Smooth muscle cell (in vitro differentiated cells): ENCODE results near the gene LUC7L3. TPM values are rescaled to one million over a fixed set of nuclear protein-coding genes. Genes with fewer than 3 reads are reported as not detected.

Source experiments
- DNase-seq: peaks from one replicate; lab custom pipeline; 2025; ENCODE audit not compliant: unreplicated experiment; lab: John Stamatoyannopoulos, UW
- H2AFZ ChIP-seq: fragments of 200-600 bp; sonication (generic); 2 replicates; pipeline ENCODE4 v1.6.0; 2016; ENCODE audit warnings: antibody characterized with exemption, low read depth, mild to moderate bottlenecking
- H3F3A ChIP-seq: fragments of 200-600 bp; sonication (generic); 2 replicates; pipeline ENCODE4 v1.6.0; 2017; ENCODE audit warnings: antibody characterized with exemption, low read depth
- H3K27ac ChIP-seq: fragments of 200-600 bp; sonication (generic); 2 replicates; pipeline ENCODE4 v1.5.1; 2016; ENCODE audit warnings: low read depth, mild to moderate bottlenecking
- H3K27me3 ChIP-seq: fragments of 200-600 bp; sonication (generic); 2 replicates; pipeline ENCODE4 v1.6.1; 2016; ENCODE audit warnings: low read depth, mild to moderate bottlenecking
- H3K36me3 ChIP-seq: fragments of 200-600 bp; sonication (generic); 2 replicates; pipeline ENCODE4 v1.5.1; 2016; ENCODE audit warnings: low read depth
- H3K4me1 ChIP-seq: fragments of 200-600 bp; sonication (generic); 2 replicates; pipeline ENCODE4 v1.5.1; 2016; ENCODE audit warnings: low read depth
- H3K4me2 ChIP-seq: fragments of 200-600 bp; sonication (generic); 2 replicates; pipeline ENCODE4 v1.6.0; 2016; ENCODE audit warnings: mild to moderate bottlenecking
- H3K4me3 ChIP-seq: fragments of 200-600 bp; sonication (generic); 2 replicates; pipeline ENCODE4 v1.5.1; 2016; ENCODE audit warnings: mild to moderate bottlenecking
- H3K79me2 ChIP-seq: fragments of 200-600 bp; sonication (generic); 2 replicates; pipeline ENCODE4 v1.6.0; 2016; ENCODE audit warnings: low read depth, mild to moderate bottlenecking
- H3K9ac ChIP-seq: fragments of 200-600 bp; sonication (generic); 2 replicates; pipeline ENCODE4 v1.6.0; 2016; ENCODE audit warnings: low read depth
- H3K9me3 ChIP-seq: fragments of 200-600 bp; sonication (generic); replicated peaks from 2 replicates; pipeline ENCODE4 v1.5.1; 2016; ENCODE audit warnings: low read depth
- H4K20me1 ChIP-seq: fragments of 200-600 bp; sonication (generic); 2 replicates; pipeline ENCODE4 v1.6.0; 2016; ENCODE audit warnings: low read depth
- WGBS: methylation state at CpG from one replicate; pipeline ENCODE4 v1.1.7; 2016; ENCODE audit warnings: low lambda C conversion rate; 5-methylcytosine and 5-hydroxymethylcytosine counted together
- polyA plus RNA-seq: library from polyadenylated mRNA; unstranded; fragments of >200 nt; fragmentation: Nextera tagmentation; extraction: Ambion mirVana; gene quantifications from 2 replicates; pipeline ENCODE4 v1.2.1, GENCODE V29; 2016
- total RNA-seq: library from RNA; depleted of rRNA; stranded (reverse); fragments of >200 nt; gene quantifications from 2 replicates; pipeline ENCODE4 v1.2.3, GENCODE V29; 2014
- TF ChIP-seq, protein P1 (sequence below): fragments of 200-600 bp; sonication (generic); IDR thresholded peaks from 2 replicates; pipeline ENCODE4 v1.5.1; 2017; ENCODE audit warnings: borderline replicate concordance, mild to moderate bottlenecking, antibody characterized with exemption; ENCODE audit not compliant: insufficient read depth, poor library complexity, severe bottlenecking

LUC7L3 gene
- total and polyA plus RNA-seq, 2 experiments from 2014 or later: 75.9 to 77.8 TPM

GRCh38 chr17:50768346-50768761 lies 49.0 kb downstream of the LUC7L3 start:
- Histone ChIP-seq H3K79me2 (no peaks in the 10 kb centered on the region), H3K9me3 (no peaks in the 10 kb centered on the region), H3K27me3 (no peaks in the 10 kb centered on the region), H3K4me3 (no peak overlapping the region), H3K36me3 (no peaks in the 10 kb centered on the region), H3F3A (no peaks in the 10 kb centered on the region), H3K27ac (no peak overlapping the region), H3K4me2 (no peak overlapping the region), H3K4me1 (no peaks in the 10 kb centered on the region), H2AFZ (no peak overlapping the region), H4K20me1 (no peaks in the 10 kb centered on the region), H3K9ac (no peak overlapping the region)
- 80% methylated on average over 7 of the region's 7 CpGs for WGBS
- no peak for DNase-seq
- TF ChIP-seq, protein P1, sequence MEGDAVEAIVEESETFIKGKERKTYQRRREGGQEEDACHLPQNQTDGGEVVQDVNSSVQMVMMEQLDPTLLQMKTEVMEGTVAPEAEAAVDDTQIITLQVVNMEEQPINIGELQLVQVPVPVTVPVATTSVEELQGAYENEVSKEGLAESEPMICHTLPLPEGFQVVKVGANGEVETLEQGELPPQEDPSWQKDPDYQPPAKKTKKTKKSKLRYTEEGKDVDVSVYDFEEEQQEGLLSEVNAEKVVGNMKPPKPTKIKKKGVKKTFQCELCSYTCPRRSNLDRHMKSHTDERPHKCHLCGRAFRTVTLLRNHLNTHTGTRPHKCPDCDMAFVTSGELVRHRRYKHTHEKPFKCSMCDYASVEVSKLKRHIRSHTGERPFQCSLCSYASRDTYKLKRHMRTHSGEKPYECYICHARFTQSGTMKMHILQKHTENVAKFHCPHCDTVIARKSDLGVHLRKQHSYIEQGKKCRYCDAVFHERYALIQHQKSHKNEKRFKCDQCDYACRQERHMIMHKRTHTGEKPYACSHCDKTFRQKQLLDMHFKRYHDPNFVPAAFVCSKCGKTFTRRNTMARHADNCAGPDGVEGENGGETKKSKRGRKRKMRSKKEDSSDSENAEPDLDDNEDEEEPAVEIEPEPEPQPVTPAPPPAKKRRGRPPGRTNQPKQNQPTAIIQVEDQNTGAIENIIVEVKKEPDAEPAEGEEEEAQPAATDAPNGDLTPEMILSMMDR: no peak

DNA sequence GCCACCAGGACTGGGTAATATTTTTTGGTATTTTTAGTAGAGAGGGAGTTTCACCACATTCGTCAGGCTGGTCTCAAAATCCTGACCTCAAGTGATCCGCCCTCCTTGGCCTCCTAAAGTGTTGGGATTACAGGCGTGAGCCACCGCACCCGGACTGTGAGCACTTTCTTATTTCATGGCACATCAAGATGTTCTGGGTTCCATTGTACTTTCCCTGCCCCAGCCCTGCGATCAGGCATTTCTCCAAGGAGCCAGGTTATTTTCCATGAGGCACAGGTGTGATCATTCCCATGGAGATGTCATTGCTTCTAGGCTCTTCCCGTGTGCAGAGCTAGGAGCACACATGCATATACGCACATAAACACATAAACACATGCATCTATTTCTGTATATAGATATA lies 50.5 kb downstream of the LUC7L3 start:
- H3K27me3 ChIP-seq: no peaks in the 10 kb centered on the region
- no peaks in the 10 kb centered on the region for H3K9me3 ChIP-seq
- no peak overlapping the region for H3K4me2 ChIP-seq
- H3K4me1 ChIP-seq: no peaks in the 10 kb centered on the region
- WGBS: 94% methylated on average over 8 of the region's 8 CpGs
- TF ChIP-seq, protein P1: no peak
- H3K27ac ChIP-seq: no peak overlapping the region
- no peak overlapping the region for H3K4me3 ChIP-seq
- H3K9ac ChIP-seq: no peak overlapping the region
- no peak for DNase-seq
- H3F3A ChIP-seq: no peaks in the 10 kb centered on the region
- H3K36me3 ChIP-seq: no peaks in the 10 kb centered on the region
- no peaks in the 10 kb centered on the region for H3K79me2 ChIP-seq
- H4K20me1 ChIP-seq: no peaks in the 10 kb centered on the region
- no peak overlapping the region for H2AFZ ChIP-seq

- Histone ChIP-seq H4K20me1 (no peaks in the 10 kb centered on the region), H3K4me3 (no peak overlapping the region), H3K27me3 (no peaks in the 10 kb centered on the region), H3F3A (no peaks in the 10 kb centered on the region), H3K79me2 (no peaks in the 10 kb centered on the region), H3K4me1 (no peaks in the 10 kb centered on the region), H3K9me3 (no peaks in the 10 kb centered on the region), H3K9ac (no peak overlapping the region), H3K4me2 (no peak overlapping the region), H3K27ac (no peak overlapping the region), H3K36me3 (no peaks in the 10 kb centered on the region), H2AFZ (no peak overlapping the region)
- no peak for DNase-seq
- TF ChIP-seq, protein P1: no peak
- WGBS: 93% methylated on average over 2 of the region's 2 CpGs
Measured at GRCh38 chr17:50770346-50770745, 50.9 kb downstream of the LUC7L3 start.

GRCh38 chr17:50771991-50772785 lies 52.8 kb downstream of the LUC7L3 start:
- no peak overlapping the region for H3K9ac ChIP-seq
- H3F3A ChIP-seq: no peaks in the 10 kb centered on the region
- H3K4me3 ChIP-seq: no peak overlapping the region
- 82% methylated on average over 15 of the region's 15 CpGs for WGBS
- no peaks in the 10 kb centered on the region for H3K79me2 ChIP-seq
- no peak for DNase-seq
- H3K27ac ChIP-seq: no peak overlapping the region
- no peak overlapping the region for H2AFZ ChIP-seq
- TF ChIP-seq, protein P1: no peak
- no peak overlapping the region for H3K4me2 ChIP-seq
- H3K27me3 ChIP-seq: no peaks in the 10 kb centered on the region
- no peaks in the 10 kb centered on the region for H3K4me1 ChIP-seq
- H3K36me3 ChIP-seq: no peaks in the 10 kb centered on the region
- H4K20me1 ChIP-seq: no peaks in the 10 kb centered on the region
- no peaks in the 10 kb centered on the region for H3K9me3 ChIP-seq
